HEK293T (cell line): ENCODE data around the gene ZDHHC24.

Experiments
- ELF4 ChIP-seq: fragments of 450-650 bp; IDR thresholded peaks from 2 replicates; pipeline ENCODE4 v1.6.1; 2017; ENCODE audit warnings: antibody characterized with exemption
- FOXK2 ChIP-seq: fragments of 450-650 bp; IDR thresholded peaks from 2 replicates; pipeline ENCODE4 v1.6.1; 2016; ENCODE audit warnings: mild to moderate bottlenecking
- FOXM1 ChIP-seq: fragments of 450-650 bp; IDR thresholded peaks from 2 replicates; pipeline ENCODE4 v1.6.1; 2017; ENCODE audit warnings: mild to moderate bottlenecking, borderline replicate concordance
- HDGF ChIP-seq: fragments of 450-650 bp; IDR thresholded peaks from 2 replicates; pipeline ENCODE4 v1.6.1; 2017; ENCODE audit warnings: antibody characterized with exemption, borderline replicate concordance
- NFRKB ChIP-seq: fragments of 450-650 bp; IDR thresholded peaks from 2 replicates; pipeline ENCODE4 v1.6.1; 2016; ENCODE audit warnings: mild to moderate bottlenecking, moderate library complexity
- PKNOX1 ChIP-seq: fragments of 450-650 bp; IDR thresholded peaks from 2 replicates; pipeline ENCODE4 v1.6.1; 2016
- SP1 ChIP-seq: fragments of 450-650 bp; IDR thresholded peaks from 2 replicates; pipeline ENCODE4 v1.6.1; 2017

GRCh38 chr11:66524304-66525040 lies 21.4 kb downstream of the ZDHHC24 start:
- no peak for TF ChIP-seq HDGF
- TF ChIP-seq FOXK2: no peak
- no peak for TF ChIP-seq NFRKB
- TF ChIP-seq SP1: no peak
- no peak for TF ChIP-seq ELF4
- TF ChIP-seq PKNOX1: no peak
- TF ChIP-seq FOXM1: no peak
